SJCRH30 (cell line): Measurements from ENCODE around the gene NEK5. TPM values are rescaled to one million over a fixed set of nuclear protein-coding genes. Genes with fewer than 3 reads are reported as not detected.
"Not testable (repeated sequence)": the region's sequence is repeated elsewhere in the genome, so short reads cannot be mapped to it uniquely, and the experiment has no call there.

ENCODE experiments used
- DNase-seq, 2 experiments: peaks; one replicate each; pipeline ENCODE4 v3.0.0-alpha.2; 2015 to 2020
- H3K27ac ChIP-seq: fragments of 250-450 bp; sonication (Bioruptor Pico); 2 replicates; pipeline ENCODE4 v1.5.1; 2020; ENCODE audit warnings: mild to moderate bottlenecking, moderate library complexity
- H3K27me3 ChIP-seq: fragments of 250-450 bp; sonication (Bioruptor Pico); 2 replicates; pipeline ENCODE4 v1.5.1; 2020; ENCODE audit warnings: mild to moderate bottlenecking, moderate library complexity
- H3K36me3 ChIP-seq: fragments of 250-450 bp; sonication (Bioruptor Pico); 2 replicates; pipeline ENCODE4 v1.5.1; 2020; ENCODE audit warnings: mild to moderate bottlenecking, moderate library complexity
- H3K4me1 ChIP-seq: fragments of 250-450 bp; sonication (Bioruptor Pico); 2 replicates; pipeline ENCODE4 v1.5.1; 2020; ENCODE audit warnings: mild to moderate bottlenecking, moderate library complexity
- H3K4me3 ChIP-seq: fragments of 250-450 bp; sonication (Bioruptor Pico); 2 replicates; pipeline ENCODE4 v1.5.1; 2020; ENCODE audit warnings: mild to moderate bottlenecking, moderate library complexity
- H3K9me3 ChIP-seq: fragments of 250-450 bp; sonication (Bioruptor Pico); replicated peaks from 2 replicates; pipeline ENCODE4 v1.5.1; 2020; ENCODE audit warnings: mild to moderate bottlenecking, moderate library complexity
- total RNA-seq: library from RNA; depleted of rRNA; stranded (reverse); fragments of >200 nt; shearing (Covaris generic); gene quantifications from 2 replicates; pipeline ENCODE4 v1.2.3, GENCODE V29; 2014

The NEK5 gene
- total RNA-seq, 1 experiment from 2014 or later = not detected

GRCh38 chr13:52070929-52071523, 57.8 kb downstream of the NEK5 start:
- Histone ChIP-seq H3K9me3 (peaks cover 7% of the 10 kb centered on the region), H3K4me3 (no peak overlapping the region), H3K27ac (no peak overlapping the region), H3K4me1 (peaks cover 8% of the 10 kb centered on the region), H3K36me3 (no peaks in the 10 kb centered on the region), H3K27me3 (no peaks in the 10 kb centered on the region)
- DNase-seq = peak; percentile 50 to 55

GRCh38 chr13:52067237-52067636, 61.6 kb downstream of the NEK5 start:
- no peaks in the 10 kb centered on the region for H3K27me3 ChIP-seq
- no peak overlapping the region for H3K4me3 ChIP-seq
- H3K36me3 ChIP-seq = no peaks in the 10 kb centered on the region
- peaks cover 8% of the 10 kb centered on the region for H3K4me1 ChIP-seq
- DNase-seq = peak in 1 of 2 experiments; percentile 10
- H3K27ac ChIP-seq = no peak overlapping the region
- peaks cover 7% of the 10 kb centered on the region for H3K9me3 ChIP-seq

GRCh38 chr13:52061587-52061986, 67.3 kb downstream of the NEK5 start:
- Histone ChIP-seq H3K36me3 (no peaks in the 10 kb centered on the region), H3K27ac (no peak overlapping the region), H3K9me3 (no peaks in the 10 kb centered on the region; the same call in 1 of the 2 replicates), H3K4me1 (no peaks in the 10 kb centered on the region), H3K4me3 (no peak overlapping the region), H3K27me3 (no peaks in the 10 kb centered on the region)
- no peak for DNase-seq

GRCh38 chr13:52061064-52061463, 67.8 kb downstream of the NEK5 start:
- not testable (repeated sequence) for H3K27ac ChIP-seq, DNase-seq, H3K4me3 ChIP-seq, H3K9me3 ChIP-seq, H3K27me3 ChIP-seq, H3K4me1 ChIP-seq, H3K36me3 ChIP-seq

- Histone ChIP-seq H3K27me3 (no peaks in the 10 kb centered on the region), H3K4me1 (no peaks in the 10 kb centered on the region), H3K4me3 (no peak overlapping the region), H3K9me3 (no peaks in the 10 kb centered on the region), H3K27ac (no peak overlapping the region), H3K36me3 (no peaks in the 10 kb centered on the region)
- no peak for DNase-seq
Measured at GRCh38 chr13:52053460-52053859, 75.4 kb downstream of the NEK5 start.

- Histone ChIP-seq H3K4me1 (no peaks in the 10 kb centered on the region), H3K36me3 (no peaks in the 10 kb centered on the region), H3K9me3 (no peaks in the 10 kb centered on the region), H3K27ac (no peak overlapping the region), H3K4me3 (no peak overlapping the region), H3K27me3 (no peaks in the 10 kb centered on the region)
- no peak for DNase-seq
Measured at GRCh38 chr13:52051400-52051799, 77.5 kb downstream of the NEK5 start.

GRCh38 chr13:52048516-52048915, 80.4 kb downstream of the NEK5 start:
- Histone ChIP-seq H3K4me3 (no peak overlapping the region), H3K9me3 (no peaks in the 10 kb centered on the region), H3K4me1 (no peaks in the 10 kb centered on the region), H3K36me3 (no peaks in the 10 kb centered on the region), H3K27ac (no peak overlapping the region), H3K27me3 (no peaks in the 10 kb centered on the region)
- DNase-seq = no peak

GRCh38 chr13:52047463-52047862, 81.4 kb downstream of the NEK5 start:
- no peaks in the 10 kb centered on the region for H3K9me3 ChIP-seq
- H3K4me1 ChIP-seq = no peaks in the 10 kb centered on the region
- H3K4me3 ChIP-seq = no peak overlapping the region
- no peaks in the 10 kb centered on the region for H3K36me3 ChIP-seq
- no peaks in the 10 kb centered on the region for H3K27me3 ChIP-seq
- DNase-seq = no peak
- no peak overlapping the region for H3K27ac ChIP-seq

GRCh38 chr13:52043675-52044074, 85.2 kb downstream of the NEK5 start:
- Histone ChIP-seq H3K27ac (no peak overlapping the region), H3K9me3 (0 out of 2 replicates have a peak, but pooled peaks cover 4% of the 10 kb centered on the region), H3K4me1 (no peaks in the 10 kb centered on the region), H3K4me3 (no peak overlapping the region), H3K36me3 (no peaks in the 10 kb centered on the region), H3K27me3 (no peaks in the 10 kb centered on the region)
- DNase-seq = no peak

- H3K27ac ChIP-seq = no peak overlapping the region
- no peak for DNase-seq
- no peaks in the 10 kb centered on the region for H3K4me1 ChIP-seq
- H3K9me3 ChIP-seq = no peaks in the 10 kb centered on the region
- no peaks in the 10 kb centered on the region for H3K27me3 ChIP-seq
- H3K36me3 ChIP-seq = no peaks in the 10 kb centered on the region
- H3K4me3 ChIP-seq = no peak overlapping the region
Measured at GRCh38 chr13:52036037-52036436, 92.8 kb downstream of the NEK5 start.

- Histone ChIP-seq H3K4me1 (no peaks in the 10 kb centered on the region), H3K36me3 (no peaks in the 10 kb centered on the region; the same call in 1 of the 2 replicates), H3K4me3 (no peak overlapping the region), H3K9me3 (no peaks in the 10 kb centered on the region), H3K27ac (no peak overlapping the region), H3K27me3 (no peaks in the 10 kb centered on the region)
- no peak for DNase-seq
Measured at GRCh38 chr13:52034616-52035226, 94.2 kb downstream of the NEK5 start.

GRCh38 chr13:52033039-52033438, 95.8 kb downstream of the NEK5 start:
- Histone ChIP-seq H3K9me3 (no peaks in the 10 kb centered on the region), H3K36me3 (peaks cover 16% of the 10 kb centered on the region), H3K4me3 (no peak overlapping the region), H3K27ac (no peak overlapping the region), H3K27me3 (no peaks in the 10 kb centered on the region), H3K4me1 (no peaks in the 10 kb centered on the region)
- no peak for DNase-seq

GRCh38 chr13:52030401-52030800, 98.5 kb downstream of the NEK5 start:
- peaks cover 25% of the 10 kb centered on the region for H3K36me3 ChIP-seq
- not testable (repeated sequence) for DNase-seq, H3K4me1 ChIP-seq, H3K9me3 ChIP-seq, H3K4me3 ChIP-seq, H3K27me3 ChIP-seq, H3K27ac ChIP-seq

- DNase-seq = no peak
- Histone ChIP-seq H3K4me1 (no peaks in the 10 kb centered on the region), H3K9me3 (no peaks in the 10 kb centered on the region), H3K4me3 (no peak overlapping the region), H3K36me3 (peaks cover 32% of the 10 kb centered on the region), H3K27me3 (no peaks in the 10 kb centered on the region), H3K27ac (no peak overlapping the region)
Measured at GRCh38 chr13:52029569-52029968, 99.3 kb downstream of the NEK5 start.

- DNase-seq = no peak
- no peak overlapping the region for H3K4me3 ChIP-seq
- H3K4me1 ChIP-seq = no peaks in the 10 kb centered on the region
- no peaks in the 10 kb centered on the region for H3K27me3 ChIP-seq
- H3K27ac ChIP-seq = no peak overlapping the region
- no peaks in the 10 kb centered on the region for H3K9me3 ChIP-seq
- H3K36me3 ChIP-seq = peaks cover 45% of the 10 kb centered on the region
Measured at GRCh38 chr13:52027832-52028231, 101.0 kb downstream of the NEK5 start.

- peaks cover 53% of the 10 kb centered on the region for H3K36me3 ChIP-seq
- no peak overlapping the region for H3K4me3 ChIP-seq
- no peak overlapping the region for H3K27ac ChIP-seq
- H3K4me1 ChIP-seq = no peaks in the 10 kb centered on the region
- H3K27me3 ChIP-seq = no peaks in the 10 kb centered on the region
- H3K9me3 ChIP-seq = no peaks in the 10 kb centered on the region
- DNase-seq = no peak
Measured at GRCh38 chr13:52026246-52026626, 102.6 kb downstream of the NEK5 start.
